Stimulated activated CD4-positive, alpha-beta T cell treated with anti-CD3 and anti-CD28 coated beads, TNF-alpha, amount 100 ng/mL, for 1 hour (primary cell): Measurements from ENCODE around the gene SLC17A9.
"Not testable (repeated sequence)": the region's sequence is repeated elsewhere in the genome, so short reads cannot be mapped to it uniquely, and the experiment has no call there.

Source experiments
- DNase-seq, 3 donors: peaks; one replicate each; pipeline ENCODE4 v3.0.0-alpha.2; 2020; ENCODE audit warnings: low read depth in 3 of 3, low spot score in 1 of 3

The SLC17A9 gene

GRCh38 chr20:62955519-62956386 lies 3.2 kb downstream of the SLC17A9 start:
- no peak for DNase-seq

GRCh38 chr20:62956387-62957135 lies 4.1 kb downstream of the SLC17A9 start:
- no peak for DNase-seq

GRCh38 chr20:62957136-62958117 lies 4.9 kb downstream of the SLC17A9 start:
- no peak for DNase-seq

GRCh38 chr20:62958388-62959100 lies 6.0 kb downstream of the SLC17A9 start:
- no peak for DNase-seq

- no peak for DNase-seq
Observed at GRCh38 chr20:62959101-62959971, 6.8 kb downstream of the SLC17A9 start.

GRCh38 chr20:62959998-62960436 lies 7.5 kb downstream of the SLC17A9 start:
- DNase-seq, result no peak

- not testable (repeated sequence) for DNase-seq
Observed at GRCh38 chr20:62960446-62961309, 8.2 kb downstream of the SLC17A9 start.

GRCh38 chr20:62961310-62961783 lies 8.8 kb downstream of the SLC17A9 start:
- DNase-seq, result no peak

- DNase-seq, result no peak
Observed at GRCh38 chr20:62961799-62962198, 9.3 kb downstream of the SLC17A9 start.

- no peak for DNase-seq
Observed at GRCh38 chr20:62962221-62962879, 9.8 kb downstream of the SLC17A9 start.

GRCh38 chr20:62962891-62963613 lies 10.5 kb downstream of the SLC17A9 start:
- DNase-seq, result no peak

- DNase-seq, result no peak
Observed at GRCh38 chr20:62963614-62964397, 11.3 kb downstream of the SLC17A9 start.

- no peak for DNase-seq
Observed at GRCh38 chr20:62964700-62965099, 12.2 kb downstream of the SLC17A9 start.

- no peak for DNase-seq
Observed at GRCh38 chr20:62965363-62965771, 12.9 kb downstream of the SLC17A9 start.

- DNase-seq, result no peak
Observed at GRCh38 chr20:62966212-62967148, 14.0 kb downstream of the SLC17A9 start.
